ENCODE measurements around the gene DQX1. TPM values are rescaled to one million over a fixed set of nuclear protein-coding genes. Genes with fewer than 3 reads are reported as not detected.

DQX1 gene
- total RNA-seq, 2 donors from 2014 or later, result not detected

- ATAC-seq, result no peak
- intact Hi-C loops (cut with DNase I), result no loop called here
- DNase-seq, result no peak
These were observed 10.6 kb downstream of the DQX1 start for GRCh38 chr2:74515271-74515980.

GRCh38 chr2:74514368-74515270 lies 11.4 kb downstream of the DQX1 start, which contains the start of gene TLX2:
Gene TLX2 (plus strand): TSS chr2:74514450. CDS start chr2:74514807, 357 bp downstream.
- no peak for DNase-seq
- no peak for ATAC-seq
- intact Hi-C loops (cut with DNase I), result no loop called here

- ATAC-seq, result no peak
- DNase-seq, result no peak
- intact Hi-C loops (cut with DNase I), result no loop called here
These were observed 12.2 kb downstream of the DQX1 start for GRCh38 chr2:74513605-74514367.

- no peak for DNase-seq
These were observed 13.1 kb downstream of the DQX1 start for GRCh38 chr2:74512744-74513604.

GRCh38 chr2:74511104-74511989 lies 14.7 kb downstream of the DQX1 start:
- no peak for DNase-seq
- intact Hi-C loops (cut with DNase I), result loop anchor here in 1 of 2 donors (2.0 kb wide), 1 partner anchor 17 kb away; the partner anchor contains the start of genes AUP1 and HTRA2
- no peak for ATAC-seq

More at GRCh38 chr2:74512744-74513604, 13.1 kb downstream of the DQX1 start:
- intact Hi-C loops (cut with DNase I), result no loop called here
- no peak for ATAC-seq

- intact Hi-C loops (cut with DNase I), result loop anchor here in 1 of 2 donors (2.0 kb wide), 1 partner anchor 19 kb away; the partner anchor contains the start of genes AUP1 and HTRA2
- DNase-seq, result no peak
- ATAC-seq, result no peak
These were observed 15.8 kb downstream of the DQX1 start for GRCh38 chr2:74510272-74510671.

- intact Hi-C loops (cut with DNase I), result no loop called here
- DNase-seq (no peak), ATAC-seq (peak in 1 of 2 donors; percentile 16)
These were observed 18.0 kb downstream of the DQX1 start for GRCh38 chr2:74507926-74508520.

- DNase-seq (peak; percentile 99), ATAC-seq (peak; percentile 93 to 96)
- intact Hi-C loops (cut with DNase I), result no loop called here
These were observed 18.7 kb downstream of the DQX1 start, which contains the start of gene PCGF1 for GRCh38 chr2:74507145-74507925. Gene PCGF1 (minus strand): TSS chr2:74507695. CDS start chr2:74507668, 27 bp downstream.

- DNase-seq (no peak), ATAC-seq (no peak)
- intact Hi-C loops (cut with DNase I), result no loop called here
These were observed 20.4 kb downstream of the DQX1 start for GRCh38 chr2:74505448-74506246.

GRCh38 chr2:74504591-74504990 lies 21.4 kb downstream of the DQX1 start:
- intact Hi-C loops (cut with DNase I), result no loop called here
- ATAC-seq (no peak), DNase-seq (no peak)

- ATAC-seq (no peak), DNase-seq (no peak)
- intact Hi-C loops (cut with DNase I), result no loop called here
These were observed 22.2 kb downstream of the DQX1 start for GRCh38 chr2:74503506-74504475.

- DNase-seq, result peak; percentile 92
- ATAC-seq, result peak; percentile 52 to 77
- intact Hi-C loops (cut with DNase I), result no loop called here
These were observed 23.1 kb downstream of the DQX1 start for GRCh38 chr2:74502720-74503505.

- ATAC-seq, result peak in 1 of 2 donors; percentile 7
- intact Hi-C loops (cut with DNase I), result no loop called here
- DNase-seq, result no peak
These were observed 23.8 kb downstream of the DQX1 start for GRCh38 chr2:74502147-74502719.
